Stimulated activated effector memory CD8-positive, alpha-beta T cell treated with anti-CD3 and anti-CD28 coated beads, Interleukin-12 subunit alpha, Interleukin-12 subunit beta, amount 100 ng/mL, for 72 hours (primary cell): Measurements from ENCODE around the gene ZDHHC16.
"Not testable (repeated sequence)": the region's sequence is repeated elsewhere in the genome, so short reads cannot be mapped to it uniquely, and the experiment has no call there.

ENCODE experiments used
- ATAC-seq: fragments of 150-1000 bp; cut with Tn5 transposase; 2 replicates; pipeline ENCODE4 v1.10.0; 2021
- DNase-seq, 2 donors: peaks; one replicate each; pipeline ENCODE4 v3.0.0; 2021 to 2022; ENCODE audit warnings: low spot score in 2 of 2
- H3K27ac Mint-ChIP-seq: one replicate; pipeline ENCODE4 v1.8.0; 2022; ENCODE audit warnings: mild to moderate bottlenecking, mixed read lengths
- H3K36me3 Mint-ChIP-seq: one replicate; pipeline ENCODE4 v1.8.0; 2022; ENCODE audit warnings: mild to moderate bottlenecking, mixed read lengths
- H3K4me1 Mint-ChIP-seq: one replicate; pipeline ENCODE4 v1.8.0; 2022; ENCODE audit warnings: mixed read lengths
- H3K4me3 Mint-ChIP-seq: one replicate; pipeline ENCODE4 v1.8.0; 2022; ENCODE audit warnings: mild to moderate bottlenecking, mixed read lengths
- H3K9me3 Mint-ChIP-seq: one replicate; pipeline ENCODE4 v1.8.0; 2022; ENCODE audit warnings: mixed read lengths

Gene ZDHHC16

GRCh38 chr10:97445722-97446639, at the start of gene ZDHHC16, which contains the start of gene EXOSC1:
Gene ZDHHC16, plus strand, starts transcription at chr10:97446175. Its CDS starts 5,501 bp downstream, at chr10:97451676.
Gene EXOSC1, minus strand, starts transcription at chr10:97446006. Its CDS starts 21 bp downstream, at chr10:97445985.
- peak; percentile 95 for ATAC-seq
- H3K9me3 Mint-ChIP-seq: no peaks in the 10 kb centered on the region
- peak within 1 kb of the TSS; percentile 96 for H3K27ac Mint-ChIP-seq
- H3K4me3 Mint-ChIP-seq: peak within 1 kb of the TSS; percentile 99
- peaks cover 48% of the 10 kb centered on the region for H3K4me1 Mint-ChIP-seq
- peaks cover 54% of the 10 kb centered on the region for H3K36me3 Mint-ChIP-seq
- peak; percentile 81 to 96 for DNase-seq

DNA sequence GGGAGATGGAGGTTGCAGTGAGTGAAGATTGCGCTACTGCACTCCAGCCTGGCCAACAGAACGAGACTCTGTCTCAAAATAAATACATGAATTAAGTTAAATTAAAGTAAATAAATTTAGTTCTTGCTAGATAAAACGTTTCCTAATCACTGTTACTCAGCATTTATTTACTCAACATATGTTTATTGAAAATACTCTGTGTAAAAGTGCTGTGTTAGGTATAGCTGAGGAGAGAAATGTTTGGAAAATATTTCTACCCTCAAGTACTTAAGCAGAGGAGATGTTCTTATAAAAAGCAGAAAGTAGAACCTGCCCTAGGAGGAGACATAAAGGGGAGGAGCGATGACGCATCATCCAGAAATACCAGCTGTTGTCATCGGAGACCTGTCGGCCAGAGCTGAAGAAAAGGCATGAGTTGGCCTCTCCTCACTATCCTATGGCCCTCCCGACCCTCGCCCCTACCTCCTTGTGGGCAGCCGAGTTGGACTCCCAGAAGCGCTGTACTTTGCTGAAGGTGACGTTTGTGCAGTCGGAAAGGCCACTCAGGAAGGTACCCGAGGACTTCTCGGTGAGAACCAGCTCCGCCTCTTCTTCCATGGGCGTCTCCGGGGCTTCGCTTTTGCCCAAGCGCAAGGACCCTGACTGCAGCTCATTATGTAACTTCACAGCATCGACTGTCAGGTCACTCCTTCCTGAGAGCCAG, 46.0 kb upstream of the ZDHHC16 start:
- H3K9me3 Mint-ChIP-seq: no peaks in the 10 kb centered on the region
- peaks cover 16% of the 10 kb centered on the region for H3K4me1 Mint-ChIP-seq
- peak; percentile 24 for ATAC-seq
- H3K27ac Mint-ChIP-seq: peak overlapping the region; percentile 92
- no peak for DNase-seq
- peak overlapping the region; percentile 93 for H3K4me3 Mint-ChIP-seq
- peaks cover 47% of the 10 kb centered on the region for H3K36me3 Mint-ChIP-seq

DNA sequence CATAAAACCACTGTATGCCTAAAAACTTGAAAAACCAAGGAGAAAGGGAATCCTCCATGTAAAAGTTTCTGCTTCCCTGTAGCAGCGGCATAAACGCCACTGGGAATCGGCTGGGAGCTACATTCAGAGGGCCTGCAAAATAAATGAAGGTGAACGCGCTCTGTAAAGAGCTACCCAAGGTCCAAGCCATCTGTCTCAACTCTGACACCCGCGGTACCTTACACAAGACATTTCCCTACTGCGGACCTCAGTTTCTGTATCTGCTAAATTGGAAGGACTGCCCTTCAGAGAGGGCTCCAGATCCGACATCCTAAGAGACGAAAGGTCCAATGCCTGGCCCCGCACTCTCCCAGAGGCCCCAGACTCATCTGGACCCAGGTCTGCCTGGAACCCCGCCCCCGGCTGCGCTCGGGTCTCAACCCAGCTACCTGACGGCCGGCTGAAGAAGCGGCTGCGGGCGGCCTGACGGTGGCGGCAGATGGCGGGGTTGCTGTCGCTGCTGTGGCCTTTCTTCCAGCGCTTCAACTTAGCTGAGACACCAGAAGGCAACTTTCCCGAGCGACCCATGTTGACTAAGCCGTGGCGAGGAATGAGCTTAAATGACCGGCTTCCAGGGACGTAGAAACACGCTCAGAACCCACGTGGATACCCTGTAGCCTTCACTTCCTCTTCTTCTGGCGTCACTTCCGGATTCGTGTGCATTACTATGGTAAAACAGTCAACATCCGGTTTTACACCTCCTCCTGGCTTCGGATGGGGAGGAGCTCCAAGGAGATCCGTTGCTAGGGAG, 45.1 kb upstream of the ZDHHC16 start, which contains the start of gene RRP12:
RRP12 (minus strand) TSS at position 676 of the 790 bp plus-strand sequence; CDS start at position 567, 109 bp downstream.
- peaks cover 16% of the 10 kb centered on the region for H3K4me1 Mint-ChIP-seq
- ATAC-seq (peak; percentile 99), DNase-seq (peak in 1 of 2 donors; percentile 87)
- peaks cover 38% of the 10 kb centered on the region for H3K36me3 Mint-ChIP-seq
- H3K4me3 Mint-ChIP-seq: peak within 1 kb of the TSS; percentile 93
- H3K9me3 Mint-ChIP-seq: no peaks in the 10 kb centered on the region
- H3K27ac Mint-ChIP-seq: peak within 1 kb of the TSS; percentile 92

- peak overlapping the region; percentile 92 for H3K27ac Mint-ChIP-seq
- peaks cover 32% of the 10 kb centered on the region for H3K36me3 Mint-ChIP-seq
- no peak for DNase-seq
- peaks cover 16% of the 10 kb centered on the region for H3K4me1 Mint-ChIP-seq
- ATAC-seq: no peak
- peak overlapping the region; percentile 93 for H3K4me3 Mint-ChIP-seq
- no peaks in the 10 kb centered on the region for H3K9me3 Mint-ChIP-seq
Observed at GRCh38 chr10:97401455-97401919, 44.5 kb upstream of the ZDHHC16 start.

DNA sequence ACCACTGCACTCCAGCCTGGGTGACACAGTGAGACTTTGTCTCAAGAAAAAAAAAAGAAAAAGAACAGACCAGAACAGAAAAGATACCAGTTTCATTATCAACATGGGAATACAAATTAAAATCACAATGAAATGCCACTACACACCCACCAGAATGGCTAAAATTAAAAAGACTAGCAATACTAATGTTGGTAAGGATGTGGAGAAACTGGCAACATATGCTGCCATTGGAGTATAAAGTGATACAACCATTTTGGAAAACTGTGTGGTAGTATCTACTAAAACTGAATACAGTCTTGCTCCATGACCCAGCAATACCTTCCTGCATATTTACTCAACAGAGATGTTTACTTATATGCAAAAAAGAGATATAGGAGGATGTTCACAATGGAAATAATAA, 41.9 kb upstream of the ZDHHC16 start:
- H3K27ac Mint-ChIP-seq: no peak overlapping the region
- no peak for DNase-seq
- no peak for ATAC-seq
- peaks cover 8% of the 10 kb centered on the region for H3K36me3 Mint-ChIP-seq
- no peaks in the 10 kb centered on the region for H3K9me3 Mint-ChIP-seq
- no peak overlapping the region for H3K4me3 Mint-ChIP-seq
- peaks cover 26% of the 10 kb centered on the region for H3K4me1 Mint-ChIP-seq

DNA sequence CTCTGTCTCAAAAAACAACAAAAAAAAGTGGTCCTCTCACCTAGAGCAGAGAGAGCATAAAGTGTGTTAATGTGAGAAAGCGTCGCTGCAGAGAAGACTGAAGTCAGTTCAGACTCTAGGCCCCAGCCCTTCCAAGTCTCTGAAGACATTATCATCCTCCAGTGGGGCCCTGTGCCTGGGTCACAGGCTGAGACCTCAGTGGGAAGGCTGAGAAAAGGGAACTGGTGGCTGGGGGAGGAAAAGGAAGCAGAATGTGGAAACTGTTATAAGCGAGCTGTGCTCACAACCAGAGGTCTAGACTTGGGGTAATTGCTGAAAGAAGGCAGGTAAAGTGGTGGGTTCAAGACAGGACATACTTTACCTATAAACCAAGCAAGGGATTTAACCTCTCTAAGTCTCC, 39.9 kb upstream of the ZDHHC16 start:
- Mint-ChIP-seq H3K4me1 (peaks cover 22% of the 10 kb centered on the region), H3K36me3 (no peaks in the 10 kb centered on the region), H3K4me3 (no peak overlapping the region), H3K27ac (no peak overlapping the region), H3K9me3 (no peaks in the 10 kb centered on the region)
- no peak for DNase-seq
- ATAC-seq: no peak

DNA sequence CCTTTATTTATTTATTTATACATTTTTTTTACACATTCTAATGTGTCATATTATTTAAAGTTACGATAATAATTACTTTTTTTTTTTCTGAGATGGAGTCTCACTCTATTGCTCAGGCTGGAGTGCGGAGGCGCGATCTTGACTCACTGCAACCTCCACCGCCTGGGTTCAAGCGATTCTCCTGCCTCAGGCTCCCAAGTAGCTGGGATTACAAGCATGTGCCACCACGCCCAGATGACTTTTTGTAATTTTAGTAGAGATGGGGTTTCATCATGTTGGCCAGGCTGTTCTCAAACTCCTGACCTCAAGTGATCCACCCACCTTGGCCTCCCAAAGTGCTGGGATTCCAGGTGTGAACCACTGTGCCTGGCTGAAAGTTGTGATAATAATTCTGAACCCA, 39.5 kb upstream of the ZDHHC16 start:
- H3K9me3 Mint-ChIP-seq, H3K27ac Mint-ChIP-seq, DNase-seq, H3K36me3 Mint-ChIP-seq, H3K4me3 Mint-ChIP-seq, ATAC-seq: not testable (repeated sequence)
- peaks cover 18% of the 10 kb centered on the region for H3K4me1 Mint-ChIP-seq

DNA sequence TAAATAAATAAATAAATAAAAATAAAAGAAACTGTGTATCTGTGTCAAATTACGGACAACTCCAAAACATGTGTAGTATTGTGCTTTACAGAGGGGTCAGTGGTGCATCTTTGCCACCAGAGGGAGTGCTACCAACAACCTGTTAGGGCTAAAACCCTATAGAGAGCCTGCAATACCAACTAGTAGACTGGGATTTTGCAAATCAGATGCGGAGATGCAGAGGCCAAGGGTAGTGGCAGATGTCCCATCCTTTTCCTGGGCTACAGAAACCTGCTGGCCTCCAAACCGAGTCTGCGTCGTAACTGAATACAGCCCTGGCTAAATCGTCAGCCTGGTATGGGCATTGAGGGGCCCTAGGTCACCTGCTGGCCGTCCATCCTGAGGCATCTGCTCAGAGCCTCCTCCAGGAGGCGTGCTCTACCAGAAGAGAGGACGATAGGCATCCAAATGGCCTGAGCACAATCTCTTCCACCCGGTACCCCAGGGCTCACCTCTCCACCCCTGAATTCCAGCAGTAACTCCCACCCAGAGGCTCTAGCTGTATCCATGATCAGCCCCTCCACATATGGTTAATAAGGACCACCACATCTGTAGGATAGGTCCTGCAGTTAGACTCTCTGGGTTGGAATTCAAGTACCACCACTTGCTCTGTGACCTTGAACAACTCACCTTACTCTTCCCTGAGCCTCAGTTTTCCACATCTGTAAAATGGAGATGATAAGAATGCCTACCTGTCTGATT, 38.6 kb upstream of the ZDHHC16 start:
- ATAC-seq: peak; percentile 97
- peaks cover 16% of the 10 kb centered on the region for H3K4me1 Mint-ChIP-seq
- H3K4me3 Mint-ChIP-seq: peak overlapping the region; percentile 42
- DNase-seq: peak in 1 of 2 donors; percentile 88
- H3K27ac Mint-ChIP-seq: peak overlapping the region; percentile 38
- no peaks in the 10 kb centered on the region for H3K36me3 Mint-ChIP-seq
- H3K9me3 Mint-ChIP-seq: no peaks in the 10 kb centered on the region

GRCh38 chr10:97407952-97408248, 38.1 kb upstream of the ZDHHC16 start:
- ATAC-seq: no peak
- H3K27ac Mint-ChIP-seq: peak overlapping the region; percentile 38
- H3K4me1 Mint-ChIP-seq: peaks cover 16% of the 10 kb centered on the region
- H3K4me3 Mint-ChIP-seq: peak overlapping the region; percentile 42
- peaks cover 2% of the 10 kb centered on the region for H3K36me3 Mint-ChIP-seq
- DNase-seq: no peak
- H3K9me3 Mint-ChIP-seq: no peaks in the 10 kb centered on the region

GRCh38 chr10:97408496-97408992, 37.4 kb upstream of the ZDHHC16 start:
- H3K36me3 Mint-ChIP-seq: peaks cover 6% of the 10 kb centered on the region
- no peak for ATAC-seq
- H3K4me3 Mint-ChIP-seq: no peak overlapping the region
- H3K4me1 Mint-ChIP-seq: peaks cover 22% of the 10 kb centered on the region
- H3K9me3 Mint-ChIP-seq: no peaks in the 10 kb centered on the region
- H3K27ac Mint-ChIP-seq: peak overlapping the region; percentile 38
- no peak for DNase-seq

- H3K27ac Mint-ChIP-seq: no peak overlapping the region
- H3K36me3 Mint-ChIP-seq: peaks cover 26% of the 10 kb centered on the region
- no peak for DNase-seq
- H3K9me3 Mint-ChIP-seq: no peaks in the 10 kb centered on the region
- no peak for ATAC-seq
- no peak overlapping the region for H3K4me3 Mint-ChIP-seq
- peaks cover 38% of the 10 kb centered on the region for H3K4me1 Mint-ChIP-seq
Observed at GRCh38 chr10:97411406-97411805, 34.6 kb upstream of the ZDHHC16 start.

DNA sequence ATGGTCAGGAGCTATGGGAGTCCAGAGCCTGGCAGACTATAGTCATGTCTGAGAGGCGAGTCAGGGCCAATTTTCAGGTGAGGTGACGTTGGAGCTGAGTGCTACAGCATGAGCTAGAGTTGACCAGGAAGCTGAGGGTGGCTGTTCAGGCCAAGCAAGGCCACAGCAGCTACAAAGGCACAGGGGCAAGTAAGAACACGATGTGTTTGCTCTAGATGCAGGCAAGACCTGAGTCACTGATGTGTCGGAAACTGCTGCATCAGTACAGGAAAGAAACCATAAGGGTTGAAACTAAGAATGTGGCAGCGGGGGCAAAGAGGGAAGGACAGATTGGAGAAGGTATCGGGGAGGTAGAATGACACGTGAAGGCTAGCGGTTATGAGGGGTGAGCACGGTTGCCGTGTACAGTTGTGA, 33.1 kb upstream of the ZDHHC16 start:
- no peaks in the 10 kb centered on the region for H3K9me3 Mint-ChIP-seq
- peaks cover 28% of the 10 kb centered on the region for H3K36me3 Mint-ChIP-seq
- peaks cover 41% of the 10 kb centered on the region for H3K4me1 Mint-ChIP-seq
- H3K4me3 Mint-ChIP-seq: peak overlapping the region; percentile 45
- ATAC-seq (peak; percentile 91), DNase-seq (peak in 1 of 2 donors; percentile 83)
- H3K27ac Mint-ChIP-seq: peak overlapping the region; percentile 81

- H3K4me1 Mint-ChIP-seq: peaks cover 59% of the 10 kb centered on the region
- H3K9me3 Mint-ChIP-seq: no peaks in the 10 kb centered on the region
- ATAC-seq (no peak), DNase-seq (no peak)
- H3K4me3 Mint-ChIP-seq: peak overlapping the region; percentile 26
- H3K36me3 Mint-ChIP-seq: peaks cover 51% of the 10 kb centered on the region
- H3K27ac Mint-ChIP-seq: peak overlapping the region; percentile 81
Observed at GRCh38 chr10:97416565-97416964, 29.4 kb upstream of the ZDHHC16 start.

GRCh38 chr10:97423757-97424098, 22.2 kb upstream of the ZDHHC16 start:
- Mint-ChIP-seq H3K27ac (peak overlapping the region; percentile 87), H3K36me3 (peaks cover 71% of the 10 kb centered on the region)

More at GRCh38 chr10:97423757-97424098, 22.2 kb upstream of the ZDHHC16 start:
- ATAC-seq, DNase-seq, H3K9me3 Mint-ChIP-seq: not testable (repeated sequence)
- peaks cover 36% of the 10 kb centered on the region for H3K4me1 Mint-ChIP-seq
- peak overlapping the region; percentile 59 for H3K4me3 Mint-ChIP-seq
